AG10803 (cell line): ENCODE data around the gene KDM8.

Source experiments
- DNase-seq: peaks from one replicate; pipeline ENCODE4 v3.0.0; 2010; ENCODE audit warnings: low read depth
- H3K4me3 ChIP-seq: 2 replicates; pipeline ENCODE4 v1.5.1; 2011; ENCODE audit warnings: mild to moderate bottlenecking, low read length, control low read depth
- CTCF ChIP-seq: conservative IDR thresholded peaks from 2 replicates; pipeline ENCODE4 v1.5.1; 2011; ENCODE audit warnings: mild to moderate bottlenecking, low read length, control low read depth, inconsistent platforms

Gene KDM8

DNA sequence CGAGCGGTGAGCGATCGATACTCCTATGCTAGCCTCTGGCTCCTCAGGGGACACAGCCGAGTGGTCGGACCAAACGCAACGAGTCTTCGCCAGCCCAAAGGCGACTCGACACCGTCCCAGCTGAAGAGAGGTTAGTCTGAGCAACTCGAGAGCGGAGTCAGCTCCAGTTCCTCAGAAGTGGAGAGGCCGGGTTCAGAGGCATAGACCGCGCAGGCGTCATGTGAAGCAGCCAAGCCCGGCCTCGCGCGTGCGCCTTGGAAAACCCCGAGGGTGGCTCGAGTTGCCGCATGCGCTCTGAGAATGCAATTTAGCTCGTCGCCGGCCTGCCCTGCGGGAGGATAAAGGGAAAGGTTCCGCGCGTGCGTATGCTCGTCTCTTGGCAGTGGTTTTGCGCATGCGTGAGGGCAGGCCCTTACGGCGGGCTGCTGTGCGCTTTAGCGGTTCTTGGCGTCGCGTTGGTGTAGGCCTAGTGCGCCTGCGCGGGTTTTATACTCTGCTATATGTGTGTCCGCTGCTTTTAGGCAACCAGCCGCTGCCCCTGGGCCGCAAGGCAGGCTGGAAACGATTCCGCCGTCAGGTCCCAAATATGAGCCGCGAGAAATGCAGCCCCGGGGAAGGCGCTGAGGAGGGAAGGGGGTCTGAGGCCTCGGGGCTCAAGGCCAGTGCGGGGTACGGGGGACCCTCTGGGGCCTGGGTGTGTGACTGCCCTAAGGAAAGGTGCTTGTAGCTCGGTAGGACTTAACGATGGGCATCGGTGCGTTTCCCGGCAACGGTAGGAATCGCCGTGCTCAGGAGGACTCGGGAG is at the start of gene KDM8:
TSS of gene KDM8 (plus strand) at position 20 of the 805 bp plus-strand sequence. CDS start 6,598 bp downstream, outside the sequence.
- DNase-seq, result peak; percentile 99
- peak within 1 kb of the TSS; percentile 99 for H3K4me3 ChIP-seq
- no peak for TF ChIP-seq CTCF

DNA sequence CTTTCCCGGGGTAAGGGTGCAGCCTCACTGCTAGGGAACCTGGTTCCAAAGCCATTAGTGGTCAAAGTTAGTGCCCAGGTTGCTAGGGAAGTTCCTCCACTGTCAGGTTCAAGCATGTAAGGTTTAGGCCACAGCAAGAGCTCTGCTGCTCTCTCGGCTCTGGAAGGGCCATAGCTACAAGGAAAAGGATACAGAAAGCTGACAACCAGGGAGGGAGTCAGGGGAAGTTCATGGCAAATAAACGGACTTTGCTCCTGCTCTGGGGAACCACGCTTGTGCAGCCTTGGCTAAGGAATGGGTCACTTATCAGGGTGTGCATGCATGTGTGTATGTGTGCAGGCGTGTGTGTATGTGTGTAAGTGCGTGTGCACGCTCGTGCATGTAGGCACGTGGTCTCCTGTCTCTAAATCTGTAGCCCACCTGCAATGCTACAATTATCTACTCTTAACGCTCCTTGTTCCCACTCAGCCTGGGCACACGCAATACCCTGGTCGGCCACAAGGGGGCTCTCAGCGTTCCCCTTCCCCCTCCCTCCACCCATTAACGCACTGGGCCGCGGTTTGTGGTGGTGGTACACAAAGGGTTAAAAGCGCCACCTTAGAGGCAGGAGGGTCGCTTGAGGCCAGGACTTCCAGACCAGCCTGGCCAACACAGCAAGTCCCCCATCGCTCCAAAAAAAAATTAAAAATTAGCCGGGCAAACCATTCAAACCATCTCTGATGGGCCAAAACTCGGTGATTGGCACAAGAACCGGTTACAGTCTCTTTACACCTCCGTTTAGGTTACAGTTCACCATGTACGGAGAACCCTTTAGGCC is 48.4 kb upstream of the KDM8 start:
- peak; percentile 97 for TF ChIP-seq CTCF
- H3K4me3 ChIP-seq, result no peak overlapping the region
- peak; percentile 28 for DNase-seq

- TF ChIP-seq CTCF, result no peak
- peak; percentile 5 for DNase-seq
- no peak overlapping the region for H3K4me3 ChIP-seq
These were observed 46.7 kb upstream of the KDM8 start for GRCh38 chr16:27156579-27156978.

DNA sequence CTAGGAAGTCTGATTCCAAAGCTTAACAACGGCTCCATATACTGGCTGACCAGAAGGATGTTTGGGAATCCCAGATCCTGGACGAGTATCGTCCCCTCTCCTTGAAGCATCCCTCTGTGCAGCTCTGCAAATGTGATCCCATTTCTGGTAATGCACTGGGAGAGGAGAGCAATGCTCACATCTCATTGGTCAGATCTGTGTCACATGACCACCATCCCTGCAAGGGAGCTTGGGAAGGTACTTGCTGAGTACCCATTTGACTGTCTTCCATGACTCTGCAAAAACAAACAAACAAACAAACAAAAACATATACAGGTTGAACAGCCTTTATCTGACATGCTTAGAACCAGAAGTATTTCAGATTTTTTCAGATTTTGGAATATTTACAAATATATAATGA is 41.9 kb upstream of the KDM8 start:
- no peak for DNase-seq
- no peak for TF ChIP-seq CTCF
- H3K4me3 ChIP-seq, result no peak overlapping the region

GRCh38 chr16:27164352-27164751 is 39.0 kb upstream of the KDM8 start:
- no peak for DNase-seq
- no peak; the same call in 1 of the 2 replicates for TF ChIP-seq CTCF
- no peak overlapping the region for H3K4me3 ChIP-seq

- no peak for DNase-seq
- TF ChIP-seq CTCF, result no peak
- no peak overlapping the region for H3K4me3 ChIP-seq
These were observed 37.8 kb upstream of the KDM8 start for GRCh38 chr16:27165576-27165975.

GRCh38 chr16:27168790-27169189 is 34.5 kb upstream of the KDM8 start:
- no peak for TF ChIP-seq CTCF
- H3K4me3 ChIP-seq, result no peak overlapping the region
- no peak for DNase-seq
